PFSK-1 (cell line): ENCODE results near the gene GOLGA6L2.

ENCODE experiments used
- FOXP2 ChIP-seq: optimal IDR thresholded peaks from 2 replicates; pipeline ENCODE3; 2011; ENCODE audit warnings: borderline replicate concordance, control low read depth, inconsistent platforms; ENCODE audit not compliant: insufficient read depth; ENCODE audit errors: extremely low read length, extremely low read depth
- POLR2AphosphoS5 ChIP-seq: IDR thresholded peaks from 2 replicates; pipeline ENCODE4 v1.6.1; 2012; ENCODE audit warnings: low read depth, mild to moderate bottlenecking, control low read depth, low read length, moderate library complexity
- SIN3A ChIP-seq: IDR thresholded peaks from 2 replicates; pipeline ENCODE4 v1.6.1; 2012; ENCODE audit warnings: mild to moderate bottlenecking, low read length, moderate library complexity, borderline replicate concordance; ENCODE audit not compliant: insufficient read depth
- TAF1 ChIP-seq: IDR thresholded peaks from 2 replicates; pipeline ENCODE4 v1.6.1; 2012; ENCODE audit warnings: low read length, control low read depth, borderline replicate concordance; ENCODE audit not compliant: insufficient read depth
- TF ChIP-seq, protein P1 (sequence below), 2 experiments: IDR thresholded peaks; 2 replicates each; pipeline versions ENCODE4 v1.6.1 to v1.8.0; 2011 to 2012; ENCODE audit warnings: low read depth in 2 of 2, low read length in 2 of 2, control low read depth in 1 of 2, inconsistent platforms in 1 of 2, mild to moderate bottlenecking in 1 of 2, moderate library complexity in 1 of 2; ENCODE audit not compliant: insufficient read depth in 1 of 2

The GOLGA6L2 gene

DNA sequence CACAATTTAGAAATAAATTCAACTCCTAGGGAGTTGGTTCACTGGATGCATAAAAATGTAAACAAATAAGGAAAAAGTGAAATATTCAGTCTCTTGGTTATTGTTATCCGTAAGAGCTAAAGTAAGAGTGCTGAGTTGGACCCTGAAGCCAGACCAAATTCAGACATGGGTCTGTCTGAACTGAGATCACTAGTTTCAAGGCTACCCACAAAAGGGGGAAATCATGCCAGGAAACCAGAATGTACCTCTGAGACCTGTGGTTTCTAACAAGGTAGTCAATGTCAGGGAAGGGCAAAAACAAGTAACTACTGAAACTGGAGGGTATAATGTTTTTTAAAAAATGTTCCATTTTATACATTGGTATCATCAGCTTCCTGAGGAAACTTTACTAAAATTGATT is 35.2 kb upstream of the GOLGA6L2 start:
- TF ChIP-seq FOXP2 (no peak), TAF1 (no peak)

DNA sequence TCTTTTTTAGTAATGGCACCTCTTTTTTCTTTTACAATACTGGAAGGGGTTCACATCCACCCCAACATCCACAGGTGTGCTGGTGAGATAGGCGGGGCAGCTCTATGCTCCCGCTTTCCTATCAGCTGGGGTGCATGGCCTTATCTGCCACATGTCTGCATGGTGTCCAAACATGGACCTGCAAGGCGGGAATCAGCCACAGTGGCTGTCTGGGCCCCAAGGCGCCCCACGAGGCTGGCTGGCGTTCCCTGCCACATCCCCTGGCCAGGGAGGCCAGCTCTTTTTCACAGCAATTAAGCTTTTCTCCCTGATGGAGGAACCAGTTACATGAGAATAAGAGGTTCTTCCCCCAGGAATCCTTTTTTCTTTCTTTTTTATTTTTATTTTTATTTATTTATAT is 30.9 kb upstream of the GOLGA6L2 start:
- TF ChIP-seq FOXP2, result no peak
- no peak for TF ChIP-seq SIN3A
- no peak for TF ChIP-seq POLR2AphosphoS5
- no peak for TF ChIP-seq TAF1

DNA sequence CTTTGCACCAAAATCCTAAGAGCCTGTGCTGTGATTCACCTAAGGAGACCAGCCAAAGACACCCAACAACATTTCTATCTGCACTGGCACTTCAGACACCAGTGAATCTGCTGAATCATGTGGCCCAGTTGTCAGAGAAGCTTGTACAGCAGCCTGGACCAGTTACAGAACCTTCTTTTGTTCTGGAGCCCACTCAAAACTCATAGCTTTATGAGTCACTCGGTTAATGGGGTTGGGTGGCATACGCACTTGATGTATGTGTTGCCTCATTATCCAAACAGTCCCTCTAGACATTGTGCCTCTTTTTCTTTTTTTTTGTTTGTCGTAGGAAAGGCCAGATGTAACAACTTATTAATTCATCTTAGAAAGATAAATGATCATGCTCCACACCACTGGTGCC is 25.6 kb upstream of the GOLGA6L2 start:
- TF ChIP-seq, protein P1, sequence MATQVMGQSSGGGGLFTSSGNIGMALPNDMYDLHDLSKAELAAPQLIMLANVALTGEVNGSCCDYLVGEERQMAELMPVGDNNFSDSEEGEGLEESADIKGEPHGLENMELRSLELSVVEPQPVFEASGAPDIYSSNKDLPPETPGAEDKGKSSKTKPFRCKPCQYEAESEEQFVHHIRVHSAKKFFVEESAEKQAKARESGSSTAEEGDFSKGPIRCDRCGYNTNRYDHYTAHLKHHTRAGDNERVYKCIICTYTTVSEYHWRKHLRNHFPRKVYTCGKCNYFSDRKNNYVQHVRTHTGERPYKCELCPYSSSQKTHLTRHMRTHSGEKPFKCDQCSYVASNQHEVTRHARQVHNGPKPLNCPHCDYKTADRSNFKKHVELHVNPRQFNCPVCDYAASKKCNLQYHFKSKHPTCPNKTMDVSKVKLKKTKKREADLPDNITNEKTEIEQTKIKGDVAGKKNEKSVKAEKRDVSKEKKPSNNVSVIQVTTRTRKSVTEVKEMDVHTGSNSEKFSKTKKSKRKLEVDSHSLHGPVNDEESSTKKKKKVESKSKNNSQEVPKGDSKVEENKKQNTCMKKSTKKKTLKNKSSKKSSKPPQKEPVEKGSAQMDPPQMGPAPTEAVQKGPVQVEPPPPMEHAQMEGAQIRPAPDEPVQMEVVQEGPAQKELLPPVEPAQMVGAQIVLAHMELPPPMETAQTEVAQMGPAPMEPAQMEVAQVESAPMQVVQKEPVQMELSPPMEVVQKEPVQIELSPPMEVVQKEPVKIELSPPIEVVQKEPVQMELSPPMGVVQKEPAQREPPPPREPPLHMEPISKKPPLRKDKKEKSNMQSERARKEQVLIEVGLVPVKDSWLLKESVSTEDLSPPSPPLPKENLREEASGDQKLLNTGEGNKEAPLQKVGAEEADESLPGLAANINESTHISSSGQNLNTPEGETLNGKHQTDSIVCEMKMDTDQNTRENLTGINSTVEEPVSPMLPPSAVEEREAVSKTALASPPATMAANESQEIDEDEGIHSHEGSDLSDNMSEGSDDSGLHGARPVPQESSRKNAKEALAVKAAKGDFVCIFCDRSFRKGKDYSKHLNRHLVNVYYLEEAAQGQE (IDR thresholded peaks at IDR 0.05; ENCODE audit: insufficient read depth in 1 of 2, low read depth in 2 of 2, low read length in 2 of 2), result no peak
- TF ChIP-seq TAF1 (no peak), SIN3A (no peak), POLR2AphosphoS5 (no peak), FOXP2 (no peak)

DNA sequence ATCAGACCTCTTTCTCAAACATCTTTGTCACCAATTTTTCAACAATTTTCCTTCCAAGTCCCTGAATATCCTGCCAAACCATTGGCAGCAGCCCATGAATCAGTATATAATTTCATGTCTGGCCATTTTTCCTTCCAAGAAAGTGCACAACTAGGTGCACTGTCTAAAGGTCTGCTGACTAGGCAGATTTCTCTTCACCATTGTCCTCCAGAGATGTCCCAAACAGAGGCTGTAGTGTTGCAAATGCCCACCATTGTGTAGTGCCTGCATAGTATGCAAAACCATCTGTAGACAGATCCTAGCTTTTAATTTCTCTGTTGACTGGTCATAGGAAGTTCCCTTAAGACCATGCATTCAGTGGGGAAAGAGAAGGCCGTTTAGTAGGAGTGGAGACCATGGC is 25.0 kb upstream of the GOLGA6L2 start:
- no peak for TF ChIP-seq FOXP2
- TF ChIP-seq SIN3A, result no peak
- no peak for TF ChIP-seq POLR2AphosphoS5

DNA sequence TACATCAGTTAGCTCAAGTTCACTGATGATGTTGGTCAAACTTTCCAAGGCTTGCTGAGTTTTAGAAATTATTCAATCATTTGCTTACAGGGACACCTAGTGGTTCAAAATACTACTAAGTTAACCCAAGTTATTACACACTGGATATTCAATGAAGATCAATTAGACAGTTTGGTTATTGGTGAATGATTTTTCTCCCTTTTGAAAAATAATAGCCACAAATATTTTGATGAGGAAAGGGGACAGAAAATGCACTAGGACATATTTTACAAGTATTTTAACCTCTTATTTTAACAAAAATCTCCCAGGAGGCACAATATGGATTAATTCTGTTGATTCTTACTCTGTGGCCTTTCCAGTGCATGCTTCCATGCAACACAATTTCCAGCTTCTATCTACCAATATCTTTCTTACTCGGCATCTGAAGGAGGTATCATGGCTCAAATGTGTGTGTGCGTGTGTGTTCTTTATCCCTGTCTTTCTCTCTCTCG is 20.1 kb upstream of the GOLGA6L2 start:
- TF ChIP-seq SIN3A (no peak), FOXP2 (no peak), TAF1 (no peak), POLR2AphosphoS5 (no peak)
- TF ChIP-seq, protein P1 (IDR thresholded peaks at IDR 0.05; ENCODE audit: insufficient read depth in 1 of 2, low read depth in 2 of 2, low read length in 2 of 2), result no peak

DNA sequence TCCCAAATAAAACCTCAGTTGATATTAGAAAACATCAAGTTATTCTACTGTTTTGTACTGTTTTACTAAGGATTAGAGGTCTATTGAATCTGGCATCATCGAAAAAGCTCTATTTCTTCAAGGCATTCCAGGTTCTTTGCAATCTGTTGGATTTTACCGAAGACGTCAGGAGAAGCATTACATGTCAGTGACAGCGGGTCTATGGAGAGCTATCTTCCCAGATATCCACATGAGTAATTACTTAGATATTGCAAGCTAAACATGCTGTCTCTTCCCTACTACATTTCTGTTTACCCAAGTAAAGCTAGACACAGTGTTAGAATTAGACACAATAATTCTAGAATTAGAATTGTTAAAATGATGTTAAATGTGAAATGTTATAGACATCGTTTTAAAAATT is 10.8 kb upstream of the GOLGA6L2 start:
- no peak for TF ChIP-seq SIN3A
- no peak for TF ChIP-seq POLR2AphosphoS5
- TF ChIP-seq, protein P1 (IDR thresholded peaks at IDR 0.05; ENCODE audit: insufficient read depth in 1 of 2, low read depth in 2 of 2, low read length in 2 of 2), result no peak
- TF ChIP-seq TAF1, result no peak
- TF ChIP-seq FOXP2, result no peak
